ENCODE data around the gene SLC9A4.
"Not testable (repeated sequence)": the region's sequence is repeated elsewhere in the genome, so short reads cannot be mapped to it uniquely, and the experiment has no call there.

The SLC9A4 gene

DNA sequence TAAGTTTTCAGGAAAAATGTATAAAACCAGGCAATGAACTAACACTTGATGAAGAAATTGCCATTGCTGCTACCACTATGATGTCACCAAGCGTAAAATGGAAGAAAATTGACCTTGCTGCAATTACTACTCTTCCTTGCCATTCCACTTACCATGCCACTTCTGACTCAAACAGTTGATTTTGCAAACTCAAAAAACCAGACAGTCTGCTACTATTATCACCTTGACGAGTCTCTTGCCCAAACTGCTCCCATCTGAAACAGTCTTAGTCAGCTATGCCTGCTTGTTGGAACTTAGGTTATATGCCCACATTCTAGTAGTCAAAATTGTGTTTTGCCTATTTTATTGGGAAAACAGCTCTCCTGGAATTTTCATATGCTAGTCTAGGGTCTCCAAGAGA, 74.4 kb downstream of the SLC9A4 start:
- DNase-seq (ENCODE audit: low read depth, low spot score) = no peak

DNA sequence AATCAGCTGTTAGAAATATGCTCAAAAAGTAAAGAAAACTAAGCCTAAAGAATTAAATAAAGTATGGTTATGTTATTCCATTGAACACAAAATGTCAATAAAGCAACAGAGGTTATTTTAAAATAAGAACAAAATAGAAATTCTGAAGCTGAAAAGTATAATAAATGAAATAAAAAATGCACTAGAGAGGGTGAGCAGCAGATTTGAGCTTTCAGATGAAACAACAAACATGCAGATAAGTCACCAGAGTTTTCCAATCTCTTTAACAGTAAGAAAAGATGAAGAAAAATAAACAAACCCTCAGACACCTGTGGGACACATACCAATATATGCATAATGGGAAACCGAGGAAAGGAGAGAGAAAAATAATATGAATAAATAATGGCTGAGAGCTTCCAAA, 76.0 kb downstream of the SLC9A4 start:
- DNase-seq (ENCODE audit: low read depth, low spot score) = no peak

DNA sequence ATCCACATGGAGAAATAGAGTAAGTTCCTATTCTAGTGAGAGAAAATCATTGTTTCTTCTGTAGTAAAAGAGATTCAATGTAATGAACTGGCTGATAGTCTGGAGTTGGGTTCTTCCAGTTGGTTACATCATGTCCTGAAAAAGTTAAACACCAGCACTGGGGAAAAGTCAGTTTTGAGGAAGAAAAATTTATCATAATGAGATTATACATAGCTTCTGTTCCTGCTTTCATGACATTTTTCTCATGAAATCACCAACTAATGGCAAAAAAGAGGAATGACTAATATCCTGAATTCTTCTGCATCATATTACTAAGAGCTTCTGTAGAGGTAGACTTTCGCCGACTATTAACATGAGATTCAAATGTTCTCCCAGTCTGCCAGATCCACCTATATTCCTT, 77.1 kb downstream of the SLC9A4 start:
- DNase-seq (ENCODE audit: low read depth, low spot score) = no peak

DNA sequence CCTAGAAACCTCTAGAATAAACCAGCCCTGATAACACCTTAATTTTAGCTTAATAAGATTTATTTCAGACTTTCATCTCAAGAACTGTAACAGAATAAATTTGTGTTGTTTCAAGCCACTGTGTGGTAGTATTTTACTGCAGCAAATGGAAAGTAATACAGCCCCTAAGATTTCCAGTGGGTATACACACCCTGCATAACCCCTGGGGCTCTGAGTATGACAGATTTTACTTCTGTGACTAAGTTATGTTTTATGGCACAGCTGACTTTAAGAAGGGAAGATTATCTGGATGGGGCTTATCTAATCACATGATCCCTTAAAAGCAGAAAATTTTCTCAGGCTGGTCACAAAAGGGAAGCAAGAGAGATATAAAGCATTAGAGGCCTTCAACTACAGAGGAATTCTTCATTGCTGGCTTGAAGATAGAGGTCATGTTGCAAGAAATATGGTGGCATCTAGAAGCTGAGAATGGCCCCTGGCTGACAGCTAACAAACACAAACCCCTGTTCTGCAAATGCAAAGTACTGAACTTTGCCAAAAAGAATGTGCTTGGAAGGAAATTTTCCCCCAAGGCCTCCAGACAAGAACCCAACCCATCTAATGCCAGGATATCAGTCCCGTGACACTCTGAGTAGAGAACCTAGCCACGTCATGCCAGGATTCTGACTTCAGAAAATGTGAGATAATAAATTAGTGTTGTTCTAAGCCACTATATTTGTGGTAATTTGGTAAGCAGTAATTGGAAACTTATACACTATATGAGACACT, 78.5 kb downstream of the SLC9A4 start:
- no peak for DNase-seq (ENCODE audit: low read depth, low spot score)

DNA sequence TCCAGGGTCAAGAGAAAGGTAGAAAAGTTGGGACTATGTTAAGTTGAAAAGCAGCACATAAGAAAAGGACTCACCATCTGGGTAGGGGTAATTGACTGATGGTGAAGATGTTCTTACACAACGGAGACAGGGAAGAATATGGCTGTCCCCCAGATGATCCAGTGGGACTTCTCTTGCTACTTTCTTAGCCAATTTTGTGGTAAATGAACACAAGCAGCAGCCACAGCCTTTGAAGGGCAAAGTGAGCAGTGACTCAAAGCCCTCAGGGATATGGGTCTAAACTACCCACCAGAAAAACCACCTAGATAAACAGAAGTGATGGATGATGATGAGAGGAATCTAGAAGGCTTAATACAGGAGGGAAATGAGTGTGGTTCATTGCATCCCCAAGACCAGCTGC, 80.6 kb downstream of the SLC9A4 start:
- no peak for DNase-seq (ENCODE audit: low read depth, low spot score)

DNA sequence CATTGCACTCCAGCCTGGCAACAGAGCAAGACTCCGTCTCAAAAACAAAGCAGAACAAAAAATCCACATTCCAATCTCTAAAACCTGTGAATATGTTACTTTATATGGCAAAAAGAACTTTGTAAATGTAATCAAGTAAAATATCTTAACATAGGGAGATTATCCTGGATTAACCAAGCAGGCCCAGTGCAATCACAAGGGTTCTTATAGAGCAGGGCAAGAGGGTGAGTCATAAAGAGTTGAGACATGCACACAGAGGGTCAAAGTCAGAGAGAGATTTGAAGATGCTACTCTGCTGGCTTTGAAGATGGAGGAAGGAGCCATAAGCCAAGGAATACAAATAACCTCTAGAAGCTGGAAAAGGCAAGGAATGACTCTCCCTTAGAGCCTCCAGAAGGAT, 85.4 kb downstream of the SLC9A4 start:
- DNase-seq (ENCODE audit: low read depth, low spot score) = no peak

DNA sequence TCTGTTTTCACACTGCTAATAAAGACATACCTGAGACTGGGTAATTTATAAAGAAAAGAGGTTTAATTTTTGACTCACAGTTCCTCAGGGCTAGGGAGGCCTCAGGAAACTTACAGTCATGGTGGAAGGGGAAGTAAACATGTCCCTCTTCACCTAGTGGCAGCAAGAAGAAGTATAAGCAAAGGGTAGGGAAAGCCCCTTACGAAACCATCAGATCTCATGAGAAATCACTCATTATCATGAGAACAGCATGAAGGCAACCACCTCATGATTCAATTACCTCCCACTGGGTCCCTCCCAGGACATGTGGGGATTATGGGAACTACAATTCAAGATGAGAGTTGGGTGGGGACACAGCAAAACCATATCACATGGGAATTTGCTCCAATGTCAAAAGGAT, 89.5 kb downstream of the SLC9A4 start:
- DNase-seq (ENCODE audit: low read depth, low spot score) = not testable (repeated sequence)

DNA sequence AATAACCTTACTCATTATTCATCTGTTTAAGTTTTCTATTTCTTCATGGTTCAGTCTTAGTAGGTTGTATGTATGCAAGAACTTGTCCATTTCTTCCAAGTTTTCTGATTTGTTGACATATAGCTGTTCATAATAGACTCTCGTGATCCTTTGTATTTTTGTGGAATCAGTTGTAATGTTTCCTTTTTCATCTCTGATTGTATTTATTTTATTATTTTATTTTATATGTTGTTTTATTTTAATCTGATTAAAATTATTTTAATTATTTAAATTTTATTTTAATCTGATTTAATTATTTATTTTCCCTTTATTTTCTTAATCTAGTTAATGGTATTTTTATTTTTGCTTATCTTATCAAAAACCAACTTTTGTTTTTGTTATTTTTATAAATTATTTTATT, 102.9 kb downstream of the SLC9A4 start:
- no peak for DNase-seq (ENCODE audit: low read depth, low spot score)

DNA sequence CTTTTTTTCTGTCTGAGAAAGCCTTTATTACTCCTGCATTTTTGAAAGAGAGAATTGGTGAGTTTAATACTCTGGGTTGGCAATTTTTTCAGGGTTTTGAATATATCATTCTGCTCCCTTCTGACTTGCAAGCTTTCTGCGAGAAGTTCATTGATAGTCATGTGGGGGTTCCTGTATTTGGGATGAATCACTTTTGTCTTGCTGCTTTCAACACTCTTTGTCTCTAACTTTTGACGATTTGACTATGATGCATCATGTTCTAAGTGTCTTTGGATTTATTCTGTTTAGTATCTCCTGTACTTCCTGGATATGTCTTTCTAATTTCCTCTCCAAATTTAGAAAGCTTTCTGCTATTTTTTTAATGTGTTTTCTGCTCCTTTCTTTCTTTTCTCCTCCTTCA, 105.3 kb downstream of the SLC9A4 start:
- DNase-seq (ENCODE audit: low read depth, low spot score) = no peak

DNA sequence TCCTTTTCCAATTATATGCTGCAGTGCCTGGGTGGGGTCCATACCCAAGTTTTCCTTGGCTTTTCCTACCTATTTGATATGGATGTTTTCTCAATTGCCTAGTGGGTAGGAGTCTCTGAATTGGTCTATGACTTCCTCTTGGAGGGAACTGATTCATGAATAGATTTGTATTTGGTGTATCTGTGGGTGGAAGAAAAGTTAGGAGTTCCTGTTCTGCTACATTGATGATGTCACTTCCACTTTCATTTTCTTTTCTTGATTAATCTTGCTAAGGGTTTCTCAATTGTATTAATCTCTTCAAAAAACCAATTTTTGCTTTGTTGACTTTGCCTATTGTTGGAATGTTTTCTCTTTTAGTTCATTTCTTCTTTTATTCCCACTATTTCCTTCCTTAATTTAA, 108.9 kb downstream of the SLC9A4 start:
- DNase-seq (ENCODE audit: low read depth, low spot score) = no peak

DNA sequence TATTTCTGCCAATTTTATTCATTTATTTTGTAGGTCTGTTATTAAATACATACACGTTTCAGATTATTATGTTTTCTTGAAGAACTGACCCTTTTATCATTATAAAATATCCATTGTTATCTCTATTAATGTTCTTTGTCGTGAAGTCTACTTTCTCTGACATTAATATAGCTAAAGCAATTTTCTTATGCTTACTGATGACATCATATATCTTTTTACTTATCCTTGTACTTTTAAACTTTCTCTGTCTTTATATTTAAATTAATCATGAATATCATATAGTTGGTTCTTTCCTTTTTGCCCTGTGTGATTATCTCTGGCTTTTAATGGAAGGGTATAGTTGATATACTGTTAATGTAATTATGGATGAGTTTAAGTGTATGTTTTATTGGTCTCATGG, 109.8 kb downstream of the SLC9A4 start:
- DNase-seq (ENCODE audit: low read depth, low spot score) = no peak

Measured in smooth muscle cell of the brain vasculature (primary cell).